A673 (cell line): ENCODE measurements around the gene ADI1.

ENCODE experiments used
- CTCF ChIP-seq: fragments of 300-800, 200-600 bp; sonication (generic); conservative IDR thresholded peaks from 2 replicates; pipeline ENCODE4 v1.5.1; 2017; ENCODE audit warnings: low read depth, mild to moderate bottlenecking, antibody characterized with exemption, low read length, moderate library complexity, mixed read lengths
- EZH2 ChIP-seq: fragments of 200-600 bp; sonication (generic); IDR thresholded peaks from 2 replicates; pipeline ENCODE4 v1.6.1; 2017; ENCODE audit warnings: borderline replicate concordance, low read depth, mild to moderate bottlenecking, mixed read lengths, antibody characterized with exemption, low read length; ENCODE audit not compliant: poor library complexity, severe bottlenecking

DNA sequence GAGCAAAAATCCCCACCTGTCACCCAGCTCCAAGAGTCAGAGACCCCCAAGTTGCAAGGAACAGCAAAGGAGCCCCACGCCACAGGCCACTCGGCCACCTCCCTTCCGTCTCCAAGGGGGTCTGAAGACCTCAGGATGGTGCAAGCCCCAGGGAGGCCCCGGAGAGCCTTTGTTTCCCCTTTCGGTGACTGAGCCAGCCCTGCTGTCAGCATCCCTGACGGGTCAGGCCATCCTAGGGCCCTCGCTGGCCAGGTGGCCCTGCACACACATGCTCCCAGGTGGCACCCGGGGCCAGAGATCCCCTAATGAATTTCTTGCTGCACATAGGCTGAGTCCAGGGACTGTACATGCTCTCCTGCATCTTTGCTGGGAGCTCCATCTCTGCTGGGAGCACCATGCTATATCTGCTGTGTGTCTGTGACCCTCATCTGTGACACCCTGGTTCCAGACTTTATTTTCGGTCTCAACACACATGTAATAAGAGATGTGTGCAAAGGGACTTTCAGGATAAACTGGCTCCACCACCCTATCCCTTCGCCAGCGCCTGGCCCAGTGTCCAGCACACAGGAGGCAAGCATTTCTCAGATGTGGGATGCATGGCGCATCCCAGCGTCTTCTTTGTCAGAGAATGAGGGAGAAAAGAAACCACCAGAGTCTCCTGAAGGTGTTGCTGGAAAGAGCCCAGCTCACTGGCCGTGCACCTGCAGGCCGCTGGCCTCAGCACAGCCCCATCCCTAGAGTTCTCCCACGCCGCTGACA is 27.4 kb downstream of the ADI1 start:
- TF ChIP-seq CTCF (no peak), EZH2 (no peak)
